A673 (cell line): ENCODE data around the gene ADI1. TPM values are rescaled to one million over a fixed set of nuclear protein-coding genes. Genes with fewer than 3 reads are reported as not detected.
A peak's percentile ranks its signal among the peaks of the same experiment; 100 is the strongest.

ENCODE experiments used
- BruUV-seq: library from RNA; stranded (reverse); fragments of 400-500 nt; replicated peaks from 2 replicates; lab custom pipeline; 2021; lab: Mats Ljungman, UMichigan
- CTCF ChIA-PET: fragments of 300-600 bp; sonication (Branson Sonifier 250); formaldehyde crosslinking; loops from one replicate; lab custom pipeline; 2022; ENCODE audit warnings: antibody characterized with exemption; lab: Charles Lee
- POLR2A ChIA-PET: fragments of 300-600 bp; sonication (Branson Sonifier 250); formaldehyde crosslinking; loops from one replicate; lab custom pipeline; 2022; ENCODE audit warnings: antibody characterized with exemption; ENCODE audit not compliant: low non-redundant PET; lab: Charles Lee
- DNase-seq: peaks from one replicate; pipeline ENCODE4 v3.0.0-alpha.2; 2015; ENCODE audit warnings: low spot score
- H3K27ac ChIP-seq: fragments of 200-600 bp; sonication (generic); 2 replicates; pipeline ENCODE4 v1.5.1; 2016; ENCODE audit warnings: mixed run types, low read depth, mild to moderate bottlenecking, mixed read lengths, antibody characterized with exemption, low read length; ENCODE audit not compliant: poor library complexity, severe bottlenecking
- H3K27me3 ChIP-seq: fragments of 200-600 bp; sonication (generic); replicated peaks from 2 replicates; pipeline ENCODE4 v1.6.1; 2017; ENCODE audit warnings: mixed run types, low read depth, mild to moderate bottlenecking, mixed read lengths, antibody characterized with exemption, low read length; ENCODE audit not compliant: insufficient read depth, poor library complexity
- H3K36me3 ChIP-seq: fragments of 200-600 bp; sonication (generic); 2 replicates; pipeline ENCODE4 v1.6.1; 2016; ENCODE audit warnings: mixed run types, mild to moderate bottlenecking, mixed read lengths, antibody characterized with exemption, low read length; ENCODE audit not compliant: insufficient read depth, poor library complexity, severe bottlenecking
- H3K4me1 ChIP-seq: fragments of 200-600 bp; sonication (generic); 2 replicates; pipeline ENCODE4 v1.6.1; 2017; ENCODE audit warnings: mixed run types, mild to moderate bottlenecking, mixed read lengths, antibody characterized with exemption, low read length; ENCODE audit not compliant: insufficient read depth, poor library complexity, severe bottlenecking
- H3K4me3 ChIP-seq: fragments of 200-600 bp; sonication (generic); 2 replicates; pipeline ENCODE4 v1.5.1; 2016; ENCODE audit warnings: low read depth, mixed run types, mild to moderate bottlenecking, mixed read lengths, low read length; ENCODE audit not compliant: poor library complexity, severe bottlenecking
- H3K9me3 ChIP-seq: fragments of 200-600 bp; sonication (generic); 2 replicates; pipeline ENCODE4 v1.6.1; 2016; ENCODE audit warnings: mixed run types, low read depth, mild to moderate bottlenecking, mixed read lengths, antibody characterized with exemption, low read length; ENCODE audit not compliant: poor library complexity, severe bottlenecking
- CTCF ChIP-seq: fragments of 300-800, 200-600 bp; sonication (generic); conservative IDR thresholded peaks from 2 replicates; pipeline ENCODE4 v1.5.1; 2017; ENCODE audit warnings: low read depth, mild to moderate bottlenecking, antibody characterized with exemption, low read length, moderate library complexity, mixed read lengths
- EZH2 ChIP-seq: fragments of 200-600 bp; sonication (generic); IDR thresholded peaks from 2 replicates; pipeline ENCODE4 v1.6.1; 2017; ENCODE audit warnings: borderline replicate concordance, low read depth, mild to moderate bottlenecking, mixed read lengths, antibody characterized with exemption, low read length; ENCODE audit not compliant: poor library complexity, severe bottlenecking
- intact Hi-C: fragments of 100-400 bp; cut with micrococcal nuclease; formaldehyde crosslinking; loops from one replicate; pipeline ENCODE4 v1.10.0; 2022; ENCODE audit not compliant: unreplicated experiment
- total RNA-seq: library from RNA; stranded (reverse); gene quantifications from 2 replicates; pipeline ENCODE4 v1.2.3, GENCODE V29; 2021

ADI1 gene
- total RNA-seq, 1 experiment from 2014 or later: 68.3 TPM

GRCh38 chr2:3463944-3464343, 55.4 kb downstream of the ADI1 start:
- TF ChIP-seq CTCF: no peak
- no peak for TF ChIP-seq EZH2
- Histone ChIP-seq H3K36me3 (no peaks in the 10 kb centered on the region), H3K4me1 (peaks cover 12% of the 10 kb centered on the region), H3K9me3 (no peaks in the 10 kb centered on the region), H3K27me3 (no peaks in the 10 kb centered on the region), H3K4me3 (no peak overlapping the region), H3K27ac (no peak overlapping the region)
- CTCF ChIA-PET: no interaction called here
- intact Hi-C loops: loop anchor here (10.0 kb wide), 1 partner anchor 1609 kb away; no protein-coding TSS in a partner anchor
- POLR2A ChIA-PET: no interaction called here
- BruUV-seq: no TSS peak
- DNase-seq: no peak

- POLR2A ChIA-PET: no interaction called here
- no TSS peak for BruUV-seq
- intact Hi-C loops: loop anchor here (10.0 kb wide), 1 partner anchor 1609 kb away; no protein-coding TSS in a partner anchor
Measured at GRCh38 chr2:3463186-3463835, 56.0 kb downstream of the ADI1 start.

GRCh38 chr2:3462493-3463104, 56.7 kb downstream of the ADI1 start:
- ChIA-PET POLR2A (no interaction called here), CTCF (interaction anchor here (0.7 to 0.8 kb wide), 2 partner anchors 10 to 284 kb away, joined by 4 to 6 read pairs; no protein-coding TSS in a partner anchor)

More at GRCh38 chr2:3463186-3463835, 56.0 kb downstream of the ADI1 start:
- H3K4me1 ChIP-seq: peaks cover 12% of the 10 kb centered on the region
- no peak for DNase-seq
- H3K27ac ChIP-seq: no peak overlapping the region
- TF ChIP-seq CTCF (no peak), EZH2 (no peak)
- no peaks in the 10 kb centered on the region for H3K27me3 ChIP-seq
- no peaks in the 10 kb centered on the region for H3K9me3 ChIP-seq
- no peaks in the 10 kb centered on the region for H3K36me3 ChIP-seq
- CTCF ChIA-PET: no interaction called here
- H3K4me3 ChIP-seq: no peak overlapping the region

More at GRCh38 chr2:3462493-3463104, 56.7 kb downstream of the ADI1 start:
- no TSS peak for BruUV-seq
- Histone ChIP-seq H3K4me3 (no peak overlapping the region), H3K4me1 (peaks cover 12% of the 10 kb centered on the region), H3K36me3 (no peaks in the 10 kb centered on the region), H3K27me3 (no peaks in the 10 kb centered on the region), H3K9me3 (no peaks in the 10 kb centered on the region), H3K27ac (no peak overlapping the region)
- intact Hi-C loops: loop anchor here (10.0 kb wide), 1 partner anchor 1608 kb away; no protein-coding TSS in a partner anchor
- DNase-seq: no peak
- TF ChIP-seq EZH2: no peak
- TF ChIP-seq CTCF: 0 out of 2 replicates have a peak, but pooled peaks have one; percentile 24
